Measurements from ENCODE around the gene STRAP. TPM values are rescaled to one million over a fixed set of nuclear protein-coding genes. Genes with fewer than 3 reads are reported as not detected.

Gene STRAP
- total and polyA plus RNA-seq, 9 of the 15 experiments (the other 6 are each of a cell fraction or from before 2014, with no cell fraction given) = 58.5 to 134 (median 89.5) TPM

GRCh38 chr12:15882118-15882971 lies at the start of gene STRAP (continued):
- TF ChIP-seq E2F6 (IDR thresholded peaks at IDR 0.05; ENCODE audit: borderline replicate concordance in 1 of 2, extremely low read depth in 1 of 2, insufficient read depth in 1 of 2, insufficient read length in 1 of 2, low read depth in 1 of 2, low read length in 1 of 2, poor library complexity in 1 of 2, severe bottlenecking in 1 of 2) (peak; percentile 17 to 18), POLR2G (IDR thresholded peaks at IDR 0.05; ENCODE audit: low read depth, low read length) (peak; percentile 95), CHD4 (IDR thresholded peaks at IDR 0.05; ENCODE audit: insufficient read depth, insufficient replicate concordance, low read depth, low read length, poor library complexity, severe bottlenecking) (no peak), TBL1XR1 (IDR thresholded peaks at IDR 0.05; ENCODE audit: low read length in 2 of 2) (peak in 1 of 2 experiments; percentile 35; a peak in 1 of 4 replicates), ZNF79 (CRISPR knock-in tag; IDR thresholded peaks at IDR 0.05; ENCODE audit: low read depth) (no peak), ATF1 (CRISPR knock-in tag; IDR thresholded peaks at IDR 0.05) (no peak), ATF1 (tag; IDR thresholded peaks at IDR 0.05) (peak; percentile 96), POLR2H (tag; IDR thresholded peaks at IDR 0.05; ENCODE audit: low read depth) (peak; percentile 84), NFYB (IDR thresholded peaks at IDR 0.05; ENCODE audit: extremely low read depth, insufficient read length) (no peak), TEAD1 (CRISPR knock-in tag; IDR thresholded peaks at IDR 0.05) (0 out of 4 replicates have a peak, but pooled peaks of 1 of the 2 experiments have one; percentile 52), KDM1A (IDR thresholded peaks at IDR 0.05) (peak in 1 of 2 experiments; percentile 8; a peak in 1 of 4 replicates), KDM5B (IDR thresholded peaks at IDR 0.05; ENCODE audit: insufficient replicate concordance, low read depth, low read length) (peak; percentile 86), YY1 (IDR thresholded peaks at IDR 0.05; ENCODE audit: borderline replicate concordance in 1 of 3, control insufficient read depth in 1 of 3, extremely low read depth in 1 of 3, insufficient read depth in 3 of 3, insufficient read length in 1 of 3, insufficient replicate concordance in 2 of 3, low read depth in 1 of 3, low read length in 2 of 3) (peak in 1 of 3 experiments; percentile 50), U2AF2 (optimal IDR thresholded peaks at IDR 0.05; ENCODE audit: low read depth, low read length) (no peak), STAT5A (IDR thresholded peaks at IDR 0.05; ENCODE audit: borderline replicate concordance, low read length) (no peak), SIN3A (IDR thresholded peaks at IDR 0.05; ENCODE audit: borderline replicate concordance in 2 of 2, control insufficient read depth in 1 of 2, low read depth in 2 of 2, low read length in 2 of 2) (0 out of 4 replicates have a peak, but pooled peaks of 1 of the 2 experiments have one; percentile 23), RBBP5 (IDR thresholded peaks at IDR 0.05; ENCODE audit: borderline replicate concordance, insufficient read depth, low read length, poor library complexity, severe bottlenecking) (peak; percentile 39), NRF1 (conservative IDR thresholded peaks at IDR 0.05 in 1 of 2, IDR thresholded peaks at IDR 0.05 in 1 of 2) (peak; percentile 87 to 89)
- TF ChIP-seq, protein P1, sequence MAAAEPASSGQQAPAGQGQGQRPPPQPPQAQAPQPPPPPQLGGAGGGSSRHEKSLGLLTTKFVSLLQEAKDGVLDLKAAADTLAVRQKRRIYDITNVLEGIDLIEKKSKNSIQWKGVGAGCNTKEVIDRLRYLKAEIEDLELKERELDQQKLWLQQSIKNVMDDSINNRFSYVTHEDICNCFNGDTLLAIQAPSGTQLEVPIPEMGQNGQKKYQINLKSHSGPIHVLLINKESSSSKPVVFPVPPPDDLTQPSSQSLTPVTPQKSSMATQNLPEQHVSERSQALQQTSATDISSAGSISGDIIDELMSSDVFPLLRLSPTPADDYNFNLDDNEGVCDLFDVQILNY (CRISPR knock-in tag; IDR thresholded peaks at IDR 0.05) = no peak
- TF ChIP-seq, protein P2, sequence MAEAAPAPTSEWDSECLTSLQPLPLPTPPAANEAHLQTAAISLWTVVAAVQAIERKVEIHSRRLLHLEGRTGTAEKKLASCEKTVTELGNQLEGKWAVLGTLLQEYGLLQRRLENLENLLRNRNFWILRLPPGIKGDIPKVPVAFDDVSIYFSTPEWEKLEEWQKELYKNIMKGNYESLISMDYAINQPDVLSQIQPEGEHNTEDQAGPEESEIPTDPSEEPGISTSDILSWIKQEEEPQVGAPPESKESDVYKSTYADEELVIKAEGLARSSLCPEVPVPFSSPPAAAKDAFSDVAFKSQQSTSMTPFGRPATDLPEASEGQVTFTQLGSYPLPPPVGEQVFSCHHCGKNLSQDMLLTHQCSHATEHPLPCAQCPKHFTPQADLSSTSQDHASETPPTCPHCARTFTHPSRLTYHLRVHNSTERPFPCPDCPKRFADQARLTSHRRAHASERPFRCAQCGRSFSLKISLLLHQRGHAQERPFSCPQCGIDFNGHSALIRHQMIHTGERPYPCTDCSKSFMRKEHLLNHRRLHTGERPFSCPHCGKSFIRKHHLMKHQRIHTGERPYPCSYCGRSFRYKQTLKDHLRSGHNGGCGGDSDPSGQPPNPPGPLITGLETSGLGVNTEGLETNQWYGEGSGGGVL (CRISPR knock-in tag; IDR thresholded peaks at IDR 0.05) = no peak
